Measurements from ENCODE around the gene TEX14.
"Not testable (repeated sequence)": the region's sequence is repeated elsewhere in the genome, so short reads cannot be mapped to it uniquely, and the experiment has no call there.

The TEX14 gene

GRCh38 chr17:58568044-58568799 is 123.6 kb downstream of the TEX14 start:
- no peaks in the 10 kb centered on the region for H3K36me3 ChIP-seq (ENCODE audit: control insufficient read depth, insufficient read depth, low read length)
- 100% methylated on average over 1 of the region's 1 CpG for WGBS, 2 experiments (ENCODE audit: insufficient coverage in 2 of 2)
- no peaks in the 10 kb centered on the region for H3K9me3 ChIP-seq (ENCODE audit: control insufficient read depth, low read length)
- no peak overlapping the region for H3K4me3 ChIP-seq (ENCODE audit: extremely low read depth, insufficient read depth, low read length, poor library complexity, severe bottlenecking)
- H3K4me1 ChIP-seq (ENCODE audit: control insufficient read depth, insufficient read depth, low read length, poor library complexity, severe bottlenecking), result no peaks in the 10 kb centered on the region
- no peak overlapping the region for H3K27ac ChIP-seq (ENCODE audit: low read depth, low read length, severe bottlenecking)

DNA sequence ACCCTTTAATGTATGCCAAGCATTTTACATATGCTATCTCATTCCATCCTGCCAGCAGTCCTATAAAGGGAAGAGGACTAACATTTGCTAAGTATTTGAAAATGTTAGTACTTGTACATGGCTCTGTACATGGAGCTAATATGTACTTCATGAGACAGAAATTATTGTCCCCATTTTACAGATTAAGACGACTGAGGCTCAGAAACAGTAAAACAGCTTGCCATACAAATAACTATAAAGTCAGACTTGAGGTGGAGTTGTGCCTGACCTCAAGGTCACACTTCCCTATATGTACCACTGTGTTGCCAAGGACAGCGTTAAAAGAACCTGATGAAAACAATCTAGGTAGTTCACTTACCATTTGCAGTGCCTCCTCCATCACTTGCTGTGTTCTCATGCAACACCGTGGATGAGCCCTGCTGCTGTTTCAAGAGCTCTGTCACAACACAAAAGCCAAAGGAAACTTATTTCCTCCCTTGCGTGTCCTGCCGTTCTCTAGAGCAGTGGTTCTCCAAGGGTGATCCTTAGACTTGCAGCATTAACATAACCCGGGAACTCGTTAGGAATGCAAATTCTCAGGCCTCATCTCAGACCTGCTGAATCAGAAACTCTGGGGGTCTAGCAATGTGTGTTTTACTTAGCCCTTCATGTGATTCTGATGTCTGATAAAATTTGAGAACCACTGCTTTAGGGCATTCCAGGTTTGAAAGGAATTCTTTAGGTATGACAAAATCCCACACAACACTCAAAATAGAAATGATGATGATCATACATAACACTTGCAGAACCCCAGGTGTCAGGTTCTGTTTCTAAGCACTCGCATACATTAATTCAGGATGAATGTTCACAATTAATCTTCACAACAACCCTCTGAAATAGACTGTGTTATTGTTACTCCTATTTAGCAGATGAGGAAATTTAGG is 126.2 kb downstream of the TEX14 start:
- no peak overlapping the region for H3K4me3 ChIP-seq (ENCODE audit: extremely low read depth, insufficient read depth, low read length, poor library complexity, severe bottlenecking)
- H3K4me1 ChIP-seq (ENCODE audit: control insufficient read depth, insufficient read depth, low read length, poor library complexity, severe bottlenecking), result no peaks in the 10 kb centered on the region
- H3K9me3 ChIP-seq (ENCODE audit: control insufficient read depth, low read length), result no peaks in the 10 kb centered on the region
- WGBS, 2 experiments (ENCODE audit: insufficient coverage in 2 of 2), result 25 to 40% methylated on average over 5 to 6 of the region's 8 CpGs
- no peaks in the 10 kb centered on the region for H3K36me3 ChIP-seq (ENCODE audit: control insufficient read depth, insufficient read depth, low read length)
- H3K27ac ChIP-seq (ENCODE audit: low read depth, low read length, severe bottlenecking), result no peak overlapping the region

- no peaks in the 10 kb centered on the region for H3K36me3 ChIP-seq (ENCODE audit: control insufficient read depth, insufficient read depth, low read length)
These were observed 126.9 kb downstream of the TEX14 start for GRCh38 chr17:58564971-58565370.

DNA sequence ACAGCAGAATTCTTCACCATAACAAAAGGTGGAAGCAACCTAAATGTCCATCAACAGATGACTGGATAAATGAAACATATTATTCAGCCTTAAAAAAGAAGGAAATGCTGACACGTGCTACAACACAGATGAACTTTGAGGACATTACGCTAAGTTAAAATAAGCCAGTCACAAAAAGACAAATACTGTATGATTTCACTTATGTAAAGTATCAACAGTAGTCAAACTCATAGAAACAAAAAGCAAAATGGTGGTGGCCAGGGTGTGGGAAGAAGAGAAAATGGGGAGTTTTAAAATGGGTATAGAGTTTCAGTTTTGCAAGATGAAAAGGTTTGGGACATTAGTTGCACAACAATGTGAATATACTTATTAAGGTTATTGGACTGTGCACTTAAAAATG is 127.6 kb downstream of the TEX14 start:
- no peak overlapping the region for H3K4me3 ChIP-seq (ENCODE audit: extremely low read depth, insufficient read depth, low read length, poor library complexity, severe bottlenecking)
- no CpG with 5 or more reads among the region's 2 CpGs for WGBS, 2 experiments (ENCODE audit: insufficient coverage in 2 of 2)
- H3K36me3 ChIP-seq (ENCODE audit: control insufficient read depth, insufficient read depth, low read length), result no peaks in the 10 kb centered on the region
- no peaks in the 10 kb centered on the region for H3K9me3 ChIP-seq (ENCODE audit: control insufficient read depth, low read length)
- H3K27ac ChIP-seq (ENCODE audit: low read depth, low read length, severe bottlenecking), result no peak overlapping the region
- H3K4me1 ChIP-seq (ENCODE audit: control insufficient read depth, insufficient read depth, low read length, poor library complexity, severe bottlenecking), result no peaks in the 10 kb centered on the region

More at GRCh38 chr17:58564971-58565370, 126.9 kb downstream of the TEX14 start:
- Histone ChIP-seq H3K4me1 (ENCODE audit: control insufficient read depth, insufficient read depth, low read length, poor library complexity, severe bottlenecking) (no peaks in the 10 kb centered on the region), H3K4me3 (ENCODE audit: extremely low read depth, insufficient read depth, low read length, poor library complexity, severe bottlenecking) (no peak overlapping the region), H3K27ac (ENCODE audit: low read depth, low read length, severe bottlenecking) (no peak overlapping the region), H3K9me3 (ENCODE audit: control insufficient read depth, low read length) (no peaks in the 10 kb centered on the region)
- 100% methylated on average over 1 of the region's 1 CpG for WGBS, 2 experiments (ENCODE audit: insufficient coverage in 2 of 2)

- Histone ChIP-seq H3K4me3 (ENCODE audit: extremely low read depth, insufficient read depth, low read length, poor library complexity, severe bottlenecking) (no peak overlapping the region), H3K4me1 (ENCODE audit: control insufficient read depth, insufficient read depth, low read length, poor library complexity, severe bottlenecking) (no peaks in the 10 kb centered on the region), H3K9me3 (ENCODE audit: control insufficient read depth, low read length) (no peaks in the 10 kb centered on the region), H3K27ac (ENCODE audit: low read depth, low read length, severe bottlenecking) (no peak overlapping the region), H3K36me3 (ENCODE audit: control insufficient read depth, insufficient read depth, low read length) (no peaks in the 10 kb centered on the region)
- 70 to 82% methylated on average over 1 of the region's 1 CpG for WGBS, 2 experiments (ENCODE audit: insufficient coverage in 2 of 2)
These were observed 131.3 kb downstream of the TEX14 start for GRCh38 chr17:58560511-58560910.

DNA sequence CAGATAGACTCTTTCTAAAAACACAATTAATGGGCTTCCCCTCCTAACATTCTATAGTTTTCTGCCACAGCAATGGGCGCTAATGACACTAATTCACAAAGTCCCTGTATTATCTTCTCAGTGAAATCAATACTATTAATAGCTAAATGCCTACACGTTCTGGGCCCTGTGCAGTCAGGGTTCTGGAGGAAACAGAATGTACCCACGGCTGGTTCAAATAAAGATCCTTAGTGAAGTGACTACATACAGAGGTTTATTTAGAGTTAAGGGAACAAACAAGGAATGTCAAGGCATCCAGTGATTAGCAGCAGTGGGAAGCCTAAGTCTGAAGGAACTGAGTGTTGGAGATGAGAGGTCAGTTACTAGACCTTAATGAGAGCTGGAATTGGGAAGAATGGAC is 133.9 kb downstream of the TEX14 start:
- no peak overlapping the region for H3K27ac ChIP-seq (ENCODE audit: low read depth, low read length, severe bottlenecking)
- 79 to 100% methylated on average over 1 to 3 of the region's 3 CpGs for WGBS, 2 experiments (ENCODE audit: insufficient coverage in 2 of 2)

GRCh38 chr17:58556833-58557250 is 135.0 kb downstream of the TEX14 start:
- H3K9me3 ChIP-seq (ENCODE audit: control insufficient read depth, low read length), result no peaks in the 10 kb centered on the region

More for the DNA sequence above, 133.9 kb downstream of the TEX14 start:
- Histone ChIP-seq H3K9me3 (ENCODE audit: control insufficient read depth, low read length) (no peaks in the 10 kb centered on the region), H3K4me1 (ENCODE audit: control insufficient read depth, insufficient read depth, low read length, poor library complexity, severe bottlenecking) (no peaks in the 10 kb centered on the region), H3K4me3 (ENCODE audit: extremely low read depth, insufficient read depth, low read length, poor library complexity, severe bottlenecking) (no peak overlapping the region), H3K36me3 (ENCODE audit: control insufficient read depth, insufficient read depth, low read length) (no peaks in the 10 kb centered on the region)

DNA sequence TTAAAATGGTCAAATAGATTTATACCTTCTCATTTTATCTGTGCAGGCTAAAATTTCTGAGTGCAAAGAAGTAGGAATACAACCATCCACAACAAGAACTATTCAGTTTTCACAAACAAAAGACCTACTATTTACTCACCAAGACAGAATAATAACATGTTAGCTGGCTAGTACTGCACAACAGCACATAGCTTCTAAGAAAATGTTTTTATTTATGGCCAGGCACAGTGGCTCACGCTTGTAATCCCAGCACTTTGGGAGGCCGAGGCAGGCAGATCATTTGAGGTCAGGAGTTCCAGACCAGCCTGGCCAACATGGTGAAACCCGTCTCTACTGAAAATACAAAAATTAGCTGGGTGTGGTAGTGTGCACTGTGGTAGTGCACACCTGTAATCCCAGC is 136.7 kb downstream of the TEX14 start:
- H3K4me3 ChIP-seq (ENCODE audit: extremely low read depth, insufficient read depth, low read length, poor library complexity, severe bottlenecking); H3K4me1 ChIP-seq (ENCODE audit: control insufficient read depth, insufficient read depth, low read length, poor library complexity, severe bottlenecking); H3K36me3 ChIP-seq (ENCODE audit: control insufficient read depth, insufficient read depth, low read length); H3K27ac ChIP-seq (ENCODE audit: low read depth, low read length, severe bottlenecking); H3K9me3 ChIP-seq (ENCODE audit: control insufficient read depth, low read length): not testable (repeated sequence)
- 76 to 80% methylated on average over 2 of the region's 3 CpGs for WGBS, 2 experiments (ENCODE audit: insufficient coverage in 2 of 2)

More at GRCh38 chr17:58556833-58557250, 135.0 kb downstream of the TEX14 start:
- Histone ChIP-seq H3K4me3 (ENCODE audit: extremely low read depth, insufficient read depth, low read length, poor library complexity, severe bottlenecking) (no peak overlapping the region), H3K36me3 (ENCODE audit: control insufficient read depth, insufficient read depth, low read length) (no peaks in the 10 kb centered on the region), H3K4me1 (ENCODE audit: control insufficient read depth, insufficient read depth, low read length, poor library complexity, severe bottlenecking) (no peaks in the 10 kb centered on the region), H3K27ac (ENCODE audit: low read depth, low read length, severe bottlenecking) (no peak overlapping the region)
- 100% methylated on average over 1 of the region's 5 CpGs; no CpG with 5 or more reads in 1 of the 2 experiments for WGBS, 2 experiments (ENCODE audit: insufficient coverage in 2 of 2)

DNA sequence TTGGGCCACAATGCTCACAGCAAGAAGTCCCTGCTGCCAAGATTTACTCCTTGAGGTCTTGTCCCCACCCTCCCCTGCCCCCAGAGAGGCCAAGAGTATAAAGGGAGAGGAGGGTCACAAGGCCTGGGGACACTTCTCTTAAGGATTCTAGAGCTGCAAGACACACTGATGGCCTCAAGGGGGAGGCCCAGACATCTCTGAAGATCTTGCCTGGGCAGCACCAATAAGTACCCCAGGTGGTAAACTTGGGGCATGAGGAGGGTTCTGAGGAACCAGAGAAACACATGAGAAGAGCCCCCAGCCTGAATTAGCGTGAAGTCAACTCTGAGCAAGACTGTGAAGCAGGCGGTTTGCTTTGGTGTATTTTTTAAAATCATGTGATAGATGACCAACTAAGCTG is 150.6 kb downstream of the TEX14 start:
- Histone ChIP-seq H3K27ac (ENCODE audit: low read depth, low read length, severe bottlenecking) (no peak overlapping the region), H3K9me3 (ENCODE audit: control insufficient read depth, low read length) (no peaks in the 10 kb centered on the region), H3K36me3 (ENCODE audit: control insufficient read depth, insufficient read depth, low read length) (no peaks in the 10 kb centered on the region), H3K4me3 (ENCODE audit: extremely low read depth, insufficient read depth, low read length, poor library complexity, severe bottlenecking) (no peak overlapping the region), H3K4me1 (ENCODE audit: control insufficient read depth, insufficient read depth, low read length, poor library complexity, severe bottlenecking) (no peaks in the 10 kb centered on the region)
- WGBS, 2 experiments (ENCODE audit: insufficient coverage in 2 of 2), result 83% methylated on average over 1 of the region's 2 CpGs; no CpG with 5 or more reads in 1 of the 2 experiments

GRCh38 chr17:58539698-58540097 is 152.1 kb downstream of the TEX14 start:
- H3K4me3 ChIP-seq (ENCODE audit: extremely low read depth, insufficient read depth, low read length, poor library complexity, severe bottlenecking), result no peak overlapping the region
- H3K4me1 ChIP-seq (ENCODE audit: control insufficient read depth, insufficient read depth, low read length, poor library complexity, severe bottlenecking), result peaks cover 11% of the 10 kb centered on the region
- no peak overlapping the region for H3K27ac ChIP-seq (ENCODE audit: low read depth, low read length, severe bottlenecking)
- H3K36me3 ChIP-seq (ENCODE audit: control insufficient read depth, insufficient read depth, low read length), result no peaks in the 10 kb centered on the region
- H3K9me3 ChIP-seq (ENCODE audit: control insufficient read depth, low read length), result no peaks in the 10 kb centered on the region
